GM12878 (cell line): Measurements from ENCODE around the gene INO80E. TPM values are rescaled to one million over a fixed set of nuclear protein-coding genes. Genes with fewer than 3 reads are reported as not detected.

ENCODE experiments used
- ATAC-seq: fragments of 200-7000 bp; cut with Tn5 transposase; 3 replicates; pipeline ENCODE4 v1.9.1; 2020; ENCODE audit warnings: mild to moderate bottlenecking, moderate library complexity
- BruUV-seq: library from RNA; stranded (reverse); fragments of 400-500 nt; replicated peaks from 2 replicates; lab custom pipeline; 2021; lab: Mats Ljungman, UMichigan
- CTCF ChIA-PET: fragments of 300-600 bp; sonication (Branson Sonifier 250); formaldehyde crosslinking; extraction: SDS; loops from one replicate; lab custom pipeline; 2021; ENCODE audit warnings: inconsistent platforms; lab: Yijun Ruan, JAX
- POLR2A ChIA-PET: fragments of 350-600 bp; formaldehyde crosslinking; extraction: SDS; loops from one replicate; lab custom pipeline; 2021; ENCODE audit warnings: inconsistent platforms; lab: Charles Lee
- RAD21 ChIA-PET: fragments of 300-600 bp; sonication (Branson Sonifier 250); formaldehyde crosslinking; loops from one replicate; lab custom pipeline; 2023; ENCODE audit warnings: antibody characterized with exemption; ENCODE audit not compliant: unreplicated experiment; lab: Charles Lee
- SMC1A ChIA-PET: fragments of 300-600 bp; sonication (Branson Sonifier 250); formaldehyde crosslinking; loops from one replicate; lab custom pipeline; 2023; ENCODE audit not compliant: unreplicated experiment, uncharacterized antibody; lab: Charles Lee
- DNase-seq: peaks from one replicate; pipeline ENCODE4 v3.0.0-alpha.2; 2011; ENCODE audit warnings: low read depth, low spot score
- FAIRE-seq: peaks from 3 replicates; lab custom pipeline; 2011; peaks lifted over from hg19 to GRCh38; lab: Jason Lieb, UNC
- H2AFZ ChIP-seq: 2 replicates; pipeline ENCODE4 v1.6.0; 2011; ENCODE audit warnings: low read depth, low read length, control low read depth; ENCODE audit not compliant: control insufficient read depth
- H3K27ac ChIP-seq: 2 replicates; pipeline ENCODE4 v1.5.1; 2011; ENCODE audit warnings: control low read depth; ENCODE audit not compliant: control insufficient read depth, insufficient read depth
- H3K27me3 ChIP-seq, 2 experiments: replicated peaks in 1 of 2; 2 replicates each; pipeline versions ENCODE4 v1.6.0 to v1.6.1; 2011; ENCODE audit warnings: low read length in 1 of 2; ENCODE audit not compliant: control insufficient read depth in 2 of 2, insufficient read depth in 2 of 2
- H3K36me3 ChIP-seq, 2 experiments: 2 replicates each; pipeline ENCODE4 v1.5.1; 2011; ENCODE audit warnings: low read length in 1 of 2; ENCODE audit not compliant: control insufficient read depth in 2 of 2, insufficient read depth in 2 of 2
- H3K4me1 ChIP-seq: 2 replicates; pipeline ENCODE4 v1.6.1; 2011; ENCODE audit warnings: mild to moderate bottlenecking, low read length, moderate library complexity, mixed read lengths; ENCODE audit not compliant: control insufficient read depth, insufficient read depth
- H3K4me2 ChIP-seq: 2 replicates; pipeline ENCODE4 v1.6.0; 2011; ENCODE audit warnings: control low read depth; ENCODE audit not compliant: control insufficient read depth, insufficient read depth
- H3K4me3 ChIP-seq: fragments of 200-600 bp; sonication (generic); 2 replicates; pipeline ENCODE4 v1.5.1; 2016
- H3K79me2 ChIP-seq: 2 replicates; pipeline ENCODE4 v1.6.0; 2011; ENCODE audit warnings: low read length; ENCODE audit not compliant: control insufficient read depth, insufficient read depth
- H3K9ac ChIP-seq: 2 replicates; pipeline ENCODE4 v1.8.0; 2011; ENCODE audit warnings: low read length, control low read depth, mixed read lengths; ENCODE audit not compliant: control insufficient read depth, insufficient read depth
- H3K9me3 ChIP-seq: replicated peaks from 3 replicates; pipeline ENCODE4 v1.5.1; 2011; ENCODE audit warnings: mild to moderate bottlenecking, low read length; ENCODE audit not compliant: control insufficient read depth, insufficient read depth
- H4K20me1 ChIP-seq: 2 replicates; pipeline ENCODE4 v1.6.0; 2011; ENCODE audit not compliant: control insufficient read depth, insufficient read depth
- CTCF ChIP-seq, 3 experiments: IDR thresholded peaks in 2 of 3; conservative IDR thresholded peaks in 1 of 3; 2 replicates each; pipeline ENCODE4 v1.5.1; 2011; ENCODE audit warnings: low read depth in 3 of 3, low read length in 3 of 3, mild to moderate bottlenecking in 3 of 3, control low read depth in 2 of 3, moderate library complexity in 2 of 3, inconsistent platforms in 1 of 3, mixed read lengths in 1 of 3; ENCODE audit not compliant: control insufficient read depth in 2 of 3, insufficient read depth in 1 of 3; ENCODE audit errors: extremely low read depth in 1 of 3
- E2F4 ChIP-seq: IDR thresholded peaks from 2 replicates; pipeline ENCODE4 v1.6.1; 2012; ENCODE audit warnings: low read depth, low read length, improper control_type of control experiment
- IKZF1 ChIP-seq: fragments of 450-650 bp; conservative IDR thresholded peaks from 2 replicates; pipeline ENCODE4 v1.6.1; 2017; ENCODE audit warnings: antibody characterized with exemption, mild to moderate bottlenecking
- IRF3 ChIP-seq: fragments of 450-650 bp; IDR thresholded peaks from 2 replicates; pipeline ENCODE4 v1.6.1; 2014; ENCODE audit warnings: mild to moderate bottlenecking
- KAT2A ChIP-seq: conservative IDR thresholded peaks from 2 replicates; pipeline ENCODE4 v1.6.1; 2011; ENCODE audit warnings: low read depth, low read length; ENCODE audit not compliant: control insufficient read depth
- MAX ChIP-seq: IDR thresholded peaks from 2 replicates; pipeline ENCODE4 v1.6.1; 2012; ENCODE audit warnings: low read depth, low read length, improper control_type of control experiment
- MEF2A ChIP-seq: IDR thresholded peaks from 2 replicates; pipeline ENCODE4 v1.6.1; 2011; ENCODE audit warnings: low read depth, mild to moderate bottlenecking, low read length, moderate library complexity; ENCODE audit not compliant: insufficient read depth
- MEF2B ChIP-seq: fragments of 450-650 bp; IDR thresholded peaks from 2 replicates; pipeline ENCODE4 v1.6.1; 2018; ENCODE audit warnings: mild to moderate bottlenecking, moderate library complexity; ENCODE audit not compliant: partially characterized antibody, poor library complexity, severe bottlenecking
- NKRF ChIP-seq: fragments of 450-650 bp; conservative IDR thresholded peaks from 2 replicates; pipeline ENCODE4 v1.6.1; 2017; ENCODE audit warnings: mild to moderate bottlenecking, moderate library complexity
- PAX5 ChIP-seq: IDR thresholded peaks from 2 replicates; pipeline ENCODE4 v1.6.1; 2011; ENCODE audit warnings: low read depth, low read length, borderline replicate concordance
- POLR2A ChIP-seq: IDR thresholded peaks from 2 replicates; pipeline ENCODE4 v1.6.1; 2011; ENCODE audit warnings: low read depth, mild to moderate bottlenecking, low read length
- RELA ChIP-seq: fragments of 450-650 bp; IDR thresholded peaks from 2 replicates; pipeline ENCODE4 v1.8.0; 2014; ENCODE audit warnings: borderline replicate concordance; ENCODE audit not compliant: partially characterized antibody
- SIN3A ChIP-seq: IDR thresholded peaks from 2 replicates; pipeline ENCODE4 v1.6.1; 2012; ENCODE audit warnings: low read depth, low read length, improper control_type of control experiment
- SMC3 ChIP-seq: IDR thresholded peaks from 2 replicates; pipeline ENCODE4 v1.6.1; 2011; ENCODE audit warnings: low read length, improper control_type of control experiment, borderline replicate concordance
- YY1 ChIP-seq: IDR thresholded peaks from 2 replicates; pipeline ENCODE4 v1.6.1; 2011; ENCODE audit warnings: low read depth, mild to moderate bottlenecking, low read length
- WGBS: methylation state at CpG from one replicate; pipeline ENCODE4 v1.1.6; 2016; ENCODE audit warnings: low lambda C conversion rate; ENCODE audit not compliant: insufficient replicate concordance, insufficient coverage; ENCODE audit errors: missing lambda C conversion rate; 5-methylcytosine and 5-hydroxymethylcytosine counted together
- in situ Hi-C: fragments of 300-500 bp; cut with MboI; formaldehyde crosslinking; loops from 9 replicates; pipeline ENCODE4 v1.14.3; 2018; ENCODE audit warnings: mixed read lengths
- intact Hi-C: fragments of 100-400 bp; cut with micrococcal nuclease; formaldehyde crosslinking; loops from one replicate; pipeline ENCODE4 v1.14.2; 2022; ENCODE audit not compliant: unreplicated experiment
- polyA plus RNA-seq, 11 experiments: library from polyadenylated mRNA; depleted of rRNA in 4 of 11; unstranded in 6 of 11; stranded (reverse) in 5 of 11; fragments of >200 nt; fragmentation: Nextera tagmentation in 4 of 11; fragmentation: Illumina TruSeq in 1 of 11; extraction: Ambion mirVana in 4 of 11; extraction: Trizol in 1 of 11; gene quantifications; 1 replicate in 1 of 11; 2 replicates in 10 of 11; pipeline versions ENCODE4 v1.2.1 to v1.2.3, GENCODE V29; 2011 to 2016; ENCODE audit warnings: inconsistent platforms in 2 of 11, missing spikeins in 2 of 11, low read depth in 1 of 11
- total RNA-seq, 4 experiments: library from RNA; depleted of rRNA in 3 of 4; stranded (reverse); fragments of >200 nt in 3 of 4; fragmentation: Illumina TruSeq in 1 of 4; extraction: Trizol in 1 of 4; gene quantifications; 2 replicates each; pipeline versions ENCODE4 v1.2.1 to v1.2.3, GENCODE V29; 2013 to 2021

The INO80E gene
- total and polyA plus RNA-seq, 10 of the 15 experiments (the other 5 are each of a cell fraction or from before 2014, with no cell fraction given) = 0.39 to 74.0 (median 33.0) TPM

- TF ChIP-seq CTCF (IDR thresholded peaks at IDR 0.05 in 2 of 3, conservative IDR thresholded peaks at IDR 0.05 in 1 of 3; ENCODE audit: control insufficient read depth in 2 of 3, extremely low read depth in 1 of 3, insufficient read depth in 1 of 3, low read depth in 3 of 3, low read length in 3 of 3) (no peak), IKZF1 (no peak), NKRF (no peak)
These were observed 55.5 kb downstream of the INO80E start (continued) for GRCh38 chr16:30051518-30051917.

- Histone ChIP-seq H2AFZ (peak overlapping the region; percentile 91), H3K4me3 (peak overlapping the region; percentile 83), H3K27me3 (no peaks in the 10 kb centered on the region), H3K36me3 (no peaks in the 10 kb centered on the region), H3K27ac (peak overlapping the region; percentile 55), H3K9ac (peak overlapping the region; percentile 71), H3K9me3 (no peaks in the 10 kb centered on the region), H3K79me2 (no peaks in the 10 kb centered on the region), H3K4me1 (peaks cover 3% of the 10 kb centered on the region; the same call in 1 of the 2 replicates), H4K20me1 (no peaks in the 10 kb centered on the region), H3K4me2 (peak overlapping the region; percentile 60)
- ChIA-PET SMC1A (interaction anchor here (1.4 kb wide), 1 partner anchor 39 kb away, joined by 5 read pairs; the partner anchor contains the start of gene TBX6), CTCF (interaction anchor here (0.9 to 4.8 kb wide), 5 partner anchors 9 to 77 kb away, joined by 3 to 51 read pairs (median 4); partner anchors contain the start of genes ALDOA and TBX6), POLR2A (interaction anchor here (0.7 to 2.7 kb wide), 7 partner anchors 10 to 245 kb away, joined by 3 to 9 read pairs (median 4); partner anchors contain the start of genes ALDOA, HIRIP3, INO80E and TAOK2), RAD21 (no interaction called here)
- in situ Hi-C loops = no loop called here
- WGBS = 3% methylated on average over 52 of the region's 58 CpGs
- FAIRE-seq (no peak), DNase-seq (peak; percentile 74), ATAC-seq (peak; percentile 90)
- no TSS peak for BruUV-seq
- intact Hi-C loops = no loop called here
- peak; percentile 70 for TF ChIP-seq POLR2A
- TF ChIP-seq SIN3A = peak; percentile 96
- peak; percentile 75 for TF ChIP-seq MEF2B
- TF ChIP-seq IKZF1 = peak; percentile 80
- TF ChIP-seq E2F4 = peak; percentile 87
- TF ChIP-seq MAX = peak; percentile 86
- peak; percentile 59 for TF ChIP-seq RELA
- no peak for TF ChIP-seq IRF3
- TF ChIP-seq KAT2A = no peak
- 0 out of 2 replicates have a peak, but pooled peaks have one; percentile 39 for TF ChIP-seq MEF2A
- TF ChIP-seq PAX5 = 0 out of 2 replicates have a peak, but pooled peaks have one; percentile 13
- 0 out of 2 replicates have a peak, but pooled peaks have one; percentile 32 for TF ChIP-seq YY1
- no peak for TF ChIP-seq SMC3
These were observed 56.8 kb downstream of the INO80E start for GRCh38 chr16:30052671-30053372.
